GM10266 (cell line): ENCODE measurements around the gene HDGF.

Experiments
- DNase-seq: peaks from one replicate; pipeline ENCODE4 v3.0.0; 2012; ENCODE audit errors: extremely low spot score
- CTCF ChIP-seq: IDR thresholded peaks from 2 replicates; pipeline ENCODE4 v1.5.1; 2012; ENCODE audit warnings: mild to moderate bottlenecking, low read depth; ENCODE audit not compliant: control insufficient read depth, insufficient read depth; ENCODE audit errors: missing control alignments

The HDGF gene

DNA sequence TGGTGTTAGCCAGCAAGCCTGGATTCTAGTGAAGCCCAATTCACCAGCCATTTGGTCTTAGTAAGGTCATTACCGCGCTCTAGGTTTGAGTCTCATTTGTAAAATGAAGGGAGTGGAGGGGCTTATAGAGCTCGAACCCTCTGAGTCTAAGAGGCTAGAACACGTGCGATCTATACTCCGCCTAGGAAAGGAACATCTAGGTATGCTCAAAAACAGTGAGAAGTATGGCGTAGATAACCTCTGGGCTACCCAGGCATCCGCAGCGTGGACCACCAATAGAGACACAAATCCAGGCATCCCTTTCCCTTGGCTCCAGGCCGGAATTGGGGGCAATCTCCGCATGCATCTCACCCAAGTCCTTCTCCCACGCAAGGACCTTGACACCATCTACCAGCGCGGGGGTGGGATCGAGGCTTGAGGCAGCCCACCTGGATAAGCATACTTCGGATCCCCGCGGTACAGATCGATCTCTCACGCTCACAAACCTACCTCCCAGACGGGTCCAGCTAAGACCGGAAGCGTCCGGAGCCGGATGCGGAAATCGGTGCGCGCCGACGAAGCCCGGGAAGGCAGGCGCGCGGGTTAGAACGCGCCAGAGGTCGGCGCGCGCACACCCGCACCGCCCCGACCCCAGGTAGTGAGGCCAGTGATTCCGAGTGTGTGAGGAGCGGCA is 23.4 kb downstream of the HDGF start, which contains the start of gene METTL25B:
METTL25B (plus strand) TSS at position 544 of the 673 bp plus-strand sequence. CDS start 636 bp downstream, outside the sequence.
- peak; percentile 76 for DNase-seq
- TF ChIP-seq CTCF: no peak

- no peak for DNase-seq
- no peak for TF ChIP-seq CTCF
Observed at GRCh38 chr1:156727492-156727891, 24.0 kb downstream of the HDGF start.

GRCh38 chr1:156726549-156727226 is 24.8 kb downstream of the HDGF start:
- peak; percentile 77 for TF ChIP-seq CTCF
- peak; percentile 77 for DNase-seq

DNA sequence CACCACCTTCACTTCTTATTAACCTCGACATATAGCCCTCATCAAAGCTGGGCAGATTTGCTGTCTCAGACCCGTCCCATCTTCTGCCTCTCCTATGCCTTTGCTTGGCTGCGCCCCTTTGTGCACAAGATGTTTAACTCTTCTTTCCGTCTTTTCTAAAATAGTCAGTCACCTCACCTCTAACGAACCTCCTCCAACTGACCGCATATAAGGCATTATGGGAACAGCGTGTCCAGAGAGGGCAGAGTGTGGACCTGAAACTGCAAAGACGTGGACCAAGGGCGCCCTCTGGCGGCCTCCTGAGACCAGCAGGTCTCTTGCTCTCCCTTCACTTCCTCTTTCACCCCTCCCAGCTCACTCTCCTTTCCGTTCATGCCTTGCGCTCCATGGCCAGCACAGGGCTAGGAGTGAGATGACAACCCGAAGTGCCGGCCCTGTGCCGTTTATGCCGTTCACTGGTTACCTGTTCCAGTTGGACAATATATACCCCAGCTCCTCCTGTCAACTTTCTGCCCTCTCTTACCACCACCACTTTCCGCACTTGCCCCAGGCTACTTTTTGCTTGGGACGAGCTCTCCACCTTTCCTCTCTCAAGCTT is 25.7 kb downstream of the HDGF start:
- peak; percentile 85 for DNase-seq

GRCh38 chr1:156721535-156721934 is 29.9 kb downstream of the HDGF start:
- DNase-seq: no peak
- no peak for TF ChIP-seq CTCF

More for the DNA sequence above, 25.7 kb downstream of the HDGF start:
- TF ChIP-seq CTCF: peak; percentile 93

DNA sequence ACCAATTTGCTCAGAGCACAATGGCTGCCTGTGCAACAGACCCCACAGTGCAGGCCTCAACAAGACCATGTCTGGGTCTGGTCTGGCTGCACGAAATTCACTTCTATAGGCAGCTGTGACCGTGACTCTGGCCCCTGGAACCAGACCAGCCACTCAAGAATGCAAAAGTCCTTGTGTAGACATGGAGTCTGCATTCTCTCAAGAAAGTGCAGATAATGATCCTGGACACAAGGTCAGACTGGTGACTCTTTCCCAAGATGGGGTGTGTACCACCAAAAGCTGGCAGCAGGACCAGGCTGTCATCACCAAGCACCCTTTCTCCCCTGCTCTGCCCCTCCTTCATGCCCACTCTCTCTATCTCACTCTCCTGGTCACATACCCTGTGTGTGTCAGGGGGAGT is 30.3 kb downstream of the HDGF start:
- DNase-seq: no peak
- TF ChIP-seq CTCF: no peak

- no peak for TF ChIP-seq CTCF
- DNase-seq: no peak
Observed at GRCh38 chr1:156717351-156717750, 34.1 kb downstream of the HDGF start.
